ENCODE results near the gene SPEG. TPM values are rescaled to one million over a fixed set of nuclear protein-coding genes. Genes with fewer than 3 reads are reported as not detected.

Gene SPEG
- total RNA-seq, 1 donor from 2014 or later: 14.2 TPM

- no peak for DNase-seq
These were observed 102.3 kb downstream of the SPEG start for GRCh38 chr2:219536967-219537366.

- DNase-seq: no peak
These were observed 103.2 kb downstream of the SPEG start for GRCh38 chr2:219537657-219538488.

- DNase-seq: no peak
These were observed 103.9 kb downstream of the SPEG start for GRCh38 chr2:219538504-219538951.

GRCh38 chr2:219538956-219539788, 104.5 kb downstream of the SPEG start:
- DNase-seq: no peak

GRCh38 chr2:219539926-219540678, 105.5 kb downstream of the SPEG start:
- DNase-seq: no peak

GRCh38 chr2:219540784-219541504, 106.3 kb downstream of the SPEG start:
- DNase-seq: no peak

- DNase-seq: peak; percentile 42
These were observed 107.1 kb downstream of the SPEG start for GRCh38 chr2:219541611-219542180.

GRCh38 chr2:219542931-219543595, 108.4 kb downstream of the SPEG start:
- peak; percentile 15 for DNase-seq

- peak; percentile 99 for DNase-seq
These were observed 109.1 kb downstream of the SPEG start, which contains the start of the genes CHPF and TMEM198 for GRCh38 chr2:219543596-219544358. Gene CHPF, minus strand, starts transcription at chr2:219543809. Its CDS starts 271 bp downstream, at chr2:219543538. Gene TMEM198, plus strand, starts transcription at chr2:219544028. Its CDS starts 700 bp downstream, at chr2:219544728.

- no peak for DNase-seq
These were observed 109.9 kb downstream of the SPEG start for GRCh38 chr2:219544567-219544966.

GRCh38 chr2:219545295-219545942, 110.8 kb downstream of the SPEG start:
- no peak for DNase-seq

- no peak for DNase-seq
These were observed 111.3 kb downstream of the SPEG start for GRCh38 chr2:219545943-219546352.

GRCh38 chr2:219547621-219548020, 113.0 kb downstream of the SPEG start:
- DNase-seq: no peak

Other genes starting within 250 kb of the SPEG start
- 14.5 TPM for gene ZFAND2B, start 228.1 kb upstream of the SPEG start, total RNA-seq
- gene ABCB6, start 215.9 kb upstream of the SPEG start, total RNA-seq: 32.0 TPM
- 24.5 TPM for gene ATG9A, start 205.2 kb upstream of the SPEG start, total RNA-seq
- 40.4 TPM for gene ANKZF1, start 205.0 kb upstream of the SPEG start, total RNA-seq
- 2.7 TPM for gene GLB1L, start 189.4 kb upstream of the SPEG start, total RNA-seq
- gene STK16, start 189.4 kb upstream of the SPEG start, total RNA-seq: 15.4 TPM
- not detected for gene TUBA4B, start 181.6 kb upstream of the SPEG start, total RNA-seq
- 2.7 TPM for gene TUBA4A, start 180.9 kb upstream of the SPEG start, total RNA-seq
- gene DNAJB2, start 155.5 kb upstream of the SPEG start, total RNA-seq: 73.2 TPM
- 32.6 TPM for gene PTPRN, start 125.4 kb upstream of the SPEG start, total RNA-seq
- gene RESP18, start 102.1 kb upstream of the SPEG start, total RNA-seq: not detected
- gene DNPEP, start 46.9 kb upstream of the SPEG start, total RNA-seq: 17.5 TPM
- 2.3 TPM for gene DES, start 16.5 kb upstream of the SPEG start, total RNA-seq
- gene GMPPA, start 64.0 kb downstream of the SPEG start, total RNA-seq: 7.5 TPM
- 8.3 TPM for gene ASIC4, start 79.6 kb downstream of the SPEG start, total RNA-seq
- 25.9 TPM for gene CHPF, start 109.0 kb downstream of the SPEG start, total RNA-seq
- 14.0 TPM for gene TMEM198, start 109.2 kb downstream of the SPEG start, total RNA-seq
- gene OBSL1, start 136.7 kb downstream of the SPEG start, total RNA-seq: 39.9 TPM
- not detected for gene INHA, start 137.5 kb downstream of the SPEG start, total RNA-seq
- gene STK11IP, start 163.0 kb downstream of the SPEG start, total RNA-seq: 14.7 TPM
- gene SLC4A3, start 192.8 kb downstream of the SPEG start, total RNA-seq: 32.1 TPM

Data from occipital lobe (tissue), 2 donors.